IPS-18a (cell line): ENCODE results near the gene LYPD1.

Experiments
- H3K27ac ChIP-seq: one replicate; pipeline ENCODE4 v1.5.1; 2013; ENCODE audit warnings: low read length
- H3K27me3 ChIP-seq: one replicate; pipeline ENCODE4 v1.6.1; 2013; ENCODE audit warnings: mild to moderate bottlenecking, low read length; ENCODE audit not compliant: control insufficient read depth, insufficient read depth
- H3K36me3 ChIP-seq: one replicate; pipeline ENCODE4 v1.6.1; 2013; ENCODE audit warnings: low read depth, low read length; ENCODE audit not compliant: control insufficient read depth
- H3K4me1 ChIP-seq: one replicate; pipeline ENCODE4 v1.6.1; 2013; ENCODE audit warnings: low read depth, low read length; ENCODE audit not compliant: control insufficient read depth
- H3K4me3 ChIP-seq: one replicate; pipeline ENCODE4 v1.5.1; 2013; ENCODE audit warnings: low read length
- H3K9ac ChIP-seq: one replicate; pipeline ENCODE4 v1.6.1; 2013; ENCODE audit warnings: mild to moderate bottlenecking, low read length, moderate library complexity
- H3K9me3 ChIP-seq: one replicate; pipeline ENCODE4 v1.6.1; 2013; ENCODE audit warnings: low read depth, low read length; ENCODE audit not compliant: control insufficient read depth

The LYPD1 gene

DNA sequence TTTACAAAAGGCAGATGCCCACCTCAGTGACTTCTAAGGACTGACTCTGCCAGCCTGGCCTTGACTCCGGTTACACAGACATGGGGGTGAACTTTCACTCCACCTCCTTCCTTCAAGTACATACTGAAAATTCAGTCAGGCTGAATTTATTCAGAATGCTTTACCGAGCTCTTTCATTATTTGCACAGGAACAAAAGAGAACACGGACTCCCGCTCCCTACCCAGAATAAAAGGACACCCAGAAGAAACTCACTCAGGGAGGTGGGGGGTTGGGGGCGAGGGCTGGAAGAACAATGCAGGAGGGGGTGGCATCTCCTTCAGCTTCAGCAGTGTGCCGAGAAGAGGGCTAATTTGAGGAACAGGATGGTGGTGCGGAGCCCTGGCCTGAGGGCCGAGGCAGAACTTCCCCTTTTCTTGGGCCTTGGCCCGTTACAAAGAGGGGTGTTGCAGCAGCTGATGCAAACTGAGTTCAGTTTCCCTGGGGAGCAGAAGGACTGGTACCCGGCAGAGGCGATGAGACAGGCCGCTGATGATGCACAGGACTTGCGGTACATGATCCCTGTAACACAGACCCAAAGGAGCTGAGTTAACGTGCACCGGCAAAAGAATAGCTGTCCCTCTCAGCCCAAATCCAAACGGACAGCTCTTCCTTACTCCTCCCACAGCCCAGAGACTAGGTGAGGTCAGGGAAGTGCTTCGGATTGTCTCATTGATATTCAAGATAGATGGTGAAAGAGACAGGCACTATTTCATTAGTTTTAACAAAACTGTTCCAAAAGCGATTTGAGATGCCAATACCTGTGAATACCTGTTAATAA lies 24.1 kb downstream of the LYPD1 start:
- Histone ChIP-seq H3K4me3 (no peak overlapping the region), H3K9ac (no peak overlapping the region), H3K36me3 (no peaks in the 10 kb centered on the region), H3K27me3 (no peaks in the 10 kb centered on the region), H3K9me3 (no peaks in the 10 kb centered on the region), H3K4me1 (peaks cover 11% of the 10 kb centered on the region), H3K27ac (no peak overlapping the region)

GRCh38 chr2:132645176-132645575 lies 24.8 kb downstream of the LYPD1 start:
- H3K36me3 ChIP-seq: no peaks in the 10 kb centered on the region
- no peaks in the 10 kb centered on the region for H3K9me3 ChIP-seq
- H3K9ac ChIP-seq: no peak overlapping the region
- H3K27ac ChIP-seq: no peak overlapping the region
- no peaks in the 10 kb centered on the region for H3K27me3 ChIP-seq
- no peak overlapping the region for H3K4me3 ChIP-seq
- H3K4me1 ChIP-seq: peaks cover 11% of the 10 kb centered on the region

GRCh38 chr2:132642415-132642814 lies 27.6 kb downstream of the LYPD1 start:
- H3K9ac ChIP-seq: no peak overlapping the region
- H3K9me3 ChIP-seq: no peaks in the 10 kb centered on the region
- H3K27ac ChIP-seq: no peak overlapping the region
- H3K4me1 ChIP-seq: peaks cover 11% of the 10 kb centered on the region
- no peaks in the 10 kb centered on the region for H3K27me3 ChIP-seq
- H3K36me3 ChIP-seq: no peaks in the 10 kb centered on the region
- no peak overlapping the region for H3K4me3 ChIP-seq

GRCh38 chr2:132641819-132642218 lies 28.2 kb downstream of the LYPD1 start:
- no peak overlapping the region for H3K9ac ChIP-seq
- no peaks in the 10 kb centered on the region for H3K9me3 ChIP-seq
- no peak overlapping the region for H3K27ac ChIP-seq
- H3K27me3 ChIP-seq: no peaks in the 10 kb centered on the region
- H3K4me3 ChIP-seq: no peak overlapping the region
- peaks cover 11% of the 10 kb centered on the region for H3K4me1 ChIP-seq
- H3K36me3 ChIP-seq: no peaks in the 10 kb centered on the region

DNA sequence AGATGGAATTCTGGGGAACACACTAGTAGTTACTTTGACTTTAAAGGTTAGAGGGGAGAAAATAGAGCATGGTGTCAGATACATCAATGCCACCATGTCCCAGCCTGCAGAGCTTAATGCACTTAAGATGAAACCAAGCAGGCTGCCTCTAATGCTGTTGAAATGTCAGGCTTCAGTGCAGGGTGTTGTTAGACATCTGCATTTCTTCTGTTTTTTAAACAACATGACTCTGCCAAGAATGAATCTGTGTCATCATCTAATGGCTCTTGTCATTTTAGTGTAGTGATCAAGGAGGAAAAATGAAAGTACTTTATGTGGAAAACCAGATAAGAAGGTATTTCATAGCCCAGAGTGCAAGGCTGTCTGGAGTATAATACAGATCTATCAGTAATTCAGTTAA lies 29.9 kb downstream of the LYPD1 start:
- H3K9ac ChIP-seq: no peak overlapping the region
- no peaks in the 10 kb centered on the region for H3K36me3 ChIP-seq
- no peaks in the 10 kb centered on the region for H3K27me3 ChIP-seq
- H3K27ac ChIP-seq: no peak overlapping the region
- H3K4me3 ChIP-seq: no peak overlapping the region
- no peaks in the 10 kb centered on the region for H3K9me3 ChIP-seq
- no peaks in the 10 kb centered on the region for H3K4me1 ChIP-seq

GRCh38 chr2:132638313-132639040 lies 31.5 kb downstream of the LYPD1 start:
- Histone ChIP-seq H3K9ac (no peak overlapping the region), H3K4me1 (no peaks in the 10 kb centered on the region), H3K9me3 (no peaks in the 10 kb centered on the region), H3K27ac (no peak overlapping the region), H3K4me3 (no peak overlapping the region), H3K36me3 (no peaks in the 10 kb centered on the region), H3K27me3 (no peaks in the 10 kb centered on the region)

DNA sequence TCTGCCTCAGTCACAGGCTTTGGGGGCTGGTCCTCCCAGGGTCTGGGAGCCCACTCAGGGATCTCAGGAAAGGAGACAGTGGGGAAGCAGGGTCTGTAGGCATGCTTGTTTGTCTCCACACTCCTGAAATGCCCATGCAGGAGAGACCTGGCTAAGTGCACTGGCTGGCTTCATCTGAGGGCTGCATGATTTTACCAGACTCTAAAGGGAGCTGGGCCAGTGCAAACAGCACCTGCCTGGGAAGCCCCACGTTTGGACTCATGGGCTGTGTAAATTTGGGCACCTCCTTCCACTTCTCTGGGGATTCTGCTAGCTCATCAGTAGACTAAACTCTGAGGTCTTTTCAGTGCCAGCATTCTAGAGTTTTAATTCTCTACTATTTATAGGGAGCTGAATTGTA lies 33.7 kb downstream of the LYPD1 start:
- Histone ChIP-seq H3K9me3 (no peaks in the 10 kb centered on the region), H3K27me3 (no peaks in the 10 kb centered on the region), H3K4me1 (peaks cover 10% of the 10 kb centered on the region), H3K9ac (no peak overlapping the region), H3K36me3 (no peaks in the 10 kb centered on the region), H3K27ac (no peak overlapping the region), H3K4me3 (no peak overlapping the region)

GRCh38 chr2:132633635-132634034 lies 36.4 kb downstream of the LYPD1 start:
- no peaks in the 10 kb centered on the region for H3K36me3 ChIP-seq
- H3K4me3 ChIP-seq: no peak overlapping the region
- no peak overlapping the region for H3K27ac ChIP-seq
- H3K27me3 ChIP-seq: no peaks in the 10 kb centered on the region
- no peak overlapping the region for H3K9ac ChIP-seq
- H3K4me1 ChIP-seq: peaks cover 10% of the 10 kb centered on the region
- H3K9me3 ChIP-seq: no peaks in the 10 kb centered on the region

GRCh38 chr2:132632000-132632649 lies 37.9 kb downstream of the LYPD1 start:
- Histone ChIP-seq H3K9me3 (no peaks in the 10 kb centered on the region), H3K9ac (no peak overlapping the region), H3K4me1 (peaks cover 10% of the 10 kb centered on the region), H3K27me3 (no peaks in the 10 kb centered on the region), H3K4me3 (no peak overlapping the region), H3K36me3 (no peaks in the 10 kb centered on the region), H3K27ac (no peak overlapping the region)

DNA sequence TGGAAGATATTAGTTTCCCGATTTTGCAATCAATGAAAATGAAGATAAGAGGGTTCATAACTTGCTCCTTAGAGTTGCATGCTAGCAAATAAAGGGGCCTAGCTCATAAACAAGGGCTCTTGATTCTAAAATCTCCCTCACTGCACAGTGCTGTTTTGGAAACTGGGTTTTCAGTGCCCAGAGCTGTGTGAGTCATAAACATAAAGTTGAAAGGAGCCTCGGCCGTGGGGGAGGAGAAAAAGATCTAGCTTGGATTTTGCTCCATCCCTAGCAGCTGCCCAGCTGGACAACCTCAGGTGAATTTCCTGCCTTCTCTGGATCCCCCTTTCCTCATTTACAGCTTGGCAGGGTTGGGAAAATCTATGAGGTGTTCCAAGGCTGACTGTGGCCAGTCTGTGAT lies 42.5 kb downstream of the LYPD1 start:
- H3K4me3 ChIP-seq: no peak overlapping the region
- H3K27me3 ChIP-seq: no peaks in the 10 kb centered on the region
- no peaks in the 10 kb centered on the region for H3K36me3 ChIP-seq
- no peak overlapping the region for H3K27ac ChIP-seq
- H3K4me1 ChIP-seq: peaks cover 14% of the 10 kb centered on the region
- H3K9me3 ChIP-seq: no peaks in the 10 kb centered on the region
- H3K9ac ChIP-seq: no peak overlapping the region

DNA sequence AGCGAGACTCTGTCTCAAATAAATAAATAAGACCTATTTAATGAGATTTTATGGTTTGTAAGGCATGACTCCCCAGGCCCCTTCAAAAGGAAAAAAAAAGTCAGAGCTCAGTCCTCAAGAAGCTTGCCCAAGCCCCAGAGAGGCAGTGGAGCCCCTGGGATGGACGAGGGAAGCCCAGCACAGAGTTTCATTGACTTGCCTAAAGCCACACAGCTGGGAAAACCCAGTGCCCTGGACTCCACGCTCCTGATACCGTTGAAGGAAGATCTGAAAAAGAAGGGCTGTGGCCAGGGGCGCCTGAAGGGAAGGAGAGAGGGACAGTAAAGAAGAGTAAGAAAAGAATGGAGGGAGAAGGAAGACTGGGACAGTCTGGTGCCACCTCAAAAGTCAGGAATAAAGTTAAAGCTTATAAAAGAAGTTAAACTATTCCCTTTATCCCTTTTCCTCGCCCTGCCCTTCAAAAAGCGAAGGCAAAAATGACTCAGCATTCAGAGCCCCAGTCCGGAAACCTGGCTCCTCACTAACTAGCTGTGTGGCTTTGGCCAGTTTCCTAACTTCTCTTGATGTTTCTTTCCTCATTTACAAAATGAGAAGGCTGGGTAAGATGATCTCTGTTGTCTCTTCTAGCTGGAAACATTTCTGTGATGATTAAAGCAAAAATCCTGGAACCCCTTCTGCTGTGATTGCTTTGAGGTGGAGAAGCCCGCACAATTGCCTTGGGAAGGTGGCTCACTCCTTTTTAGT lies 46.7 kb downstream of the LYPD1 start:
- peaks cover 8% of the 10 kb centered on the region for H3K4me1 ChIP-seq
- H3K36me3 ChIP-seq: no peaks in the 10 kb centered on the region
- H3K9ac ChIP-seq: no peak overlapping the region
- no peak overlapping the region for H3K27ac ChIP-seq
- no peaks in the 10 kb centered on the region for H3K27me3 ChIP-seq
- H3K4me3 ChIP-seq: no peak overlapping the region
- H3K9me3 ChIP-seq: no peaks in the 10 kb centered on the region
